Uterus (tissue), 4 donors: ENCODE measurements around the gene HCRTR1. TPM values are rescaled to one million over a fixed set of nuclear protein-coding genes. Genes with fewer than 3 reads are reported as not detected.

ENCODE experiments used
- DNase-seq, 2 donors: peaks; one replicate each; pipeline ENCODE4 v3.0.0-alpha.2; 2019 to 2020
- H3K27ac ChIP-seq, 2 donors: fragments of 200-600 bp; sonication (generic); 1 replicate in 1 of 2; 2 replicates in 1 of 2; pipeline ENCODE4 v1.5.1; 2016 to 2018
- H3K27me3 ChIP-seq, 2 donors: fragments of 200-600 bp; sonication (generic); one replicate each; pipeline ENCODE4 v1.5.1; 2018 to 2019; ENCODE audit warnings: control low read depth in 1 of 2
- H3K36me3 ChIP-seq, 2 donors: fragments of 200-600 bp; sonication (generic); one replicate each; pipeline ENCODE4 v1.5.1; 2019; ENCODE audit warnings: control low read depth in 1 of 2
- H3K4me1 ChIP-seq, 2 donors: fragments of 200-600 bp; sonication (generic); one replicate each; pipeline ENCODE4 v1.5.1; 2018 to 2019; ENCODE audit warnings: control low read depth in 1 of 2
- H3K4me3 ChIP-seq, 2 donors: fragments of 200-600 bp; sonication (generic); 1 replicate in 1 of 2; 2 replicates in 1 of 2; pipeline ENCODE4 v1.5.1; 2018 to 2019; ENCODE audit warnings: mild to moderate bottlenecking in 1 of 2
- H3K9me3 ChIP-seq, 2 donors: fragments of 200-600 bp; sonication (generic); one replicate each; pipeline ENCODE4 v1.5.1; 2019; ENCODE audit warnings: control low read depth in 1 of 2
- CTCF ChIP-seq, 4 experiments: fragments of 200-600 bp in 2 of 4; fragments of 450-650 bp in 2 of 4; sonication (generic) in 2 of 4; IDR thresholded peaks; one replicate each; pipeline ENCODE4 v1.5.1; 2016 to 2019; ENCODE audit warnings: antibody characterized with exemption in 4 of 4, mild to moderate bottlenecking in 2 of 4, moderate library complexity in 1 of 4
- POLR2A ChIP-seq, 2 donors: fragments of 450-650 bp; IDR thresholded peaks; one replicate each; pipeline ENCODE4 v1.6.1; 2016; ENCODE audit warnings: antibody characterized with exemption in 2 of 2, mild to moderate bottlenecking in 1 of 2, moderate library complexity in 1 of 2
- intact Hi-C: fragments of 100-400 bp; cut with DNase I; formaldehyde crosslinking; loops from one replicate; pipeline ENCODE4 v1.15.1; 2023; ENCODE audit warnings: low total_unique reads
- total RNA-seq, 4 donors: library from RNA; depleted of rRNA in 3 of 4; stranded (reverse); fragments of >200 nt in 3 of 4; gene quantifications; one replicate each; pipeline versions ENCODE4 v1.1.0 to v1.2.4, GENCODE V29; 2014 to 2023
- donor health status: DM: yes; HTN: yes; CAD: no.

Gene HCRTR1
- total RNA-seq, 4 donors from 2014 or later: not detected

GRCh38 chr1:31577515-31578192 lies 39.8 kb upstream of the HCRTR1 start:
- Histone ChIP-seq H3K27ac (peak overlapping the region; percentile 80 to 94), H3K9me3 (no peaks in the 10 kb centered on the region), H3K36me3 (no peaks in the 10 kb centered on the region), H3K4me3 (peak overlapping the region; percentile 48 to 82), H3K27me3 (no peaks in the 10 kb centered on the region), H3K4me1 (peaks cover 8 to 24% of the 10 kb centered on the region in 2 donors)
- DNase-seq: no peak
- no peak for TF ChIP-seq CTCF (IDR thresholded peaks at IDR 0.05)
- TF ChIP-seq POLR2A (IDR thresholded peaks at IDR 0.05): no peak
- intact Hi-C loops: no loop called here

GRCh38 chr1:31579374-31579773 lies 38.1 kb upstream of the HCRTR1 start:
- Histone ChIP-seq H3K27ac (peak overlapping the region; percentile 91 to 93), H3K4me1 (peaks cover 5 to 13% of the 10 kb centered on the region in 2 donors), H3K36me3 (no peaks in the 10 kb centered on the region), H3K9me3 (no peaks in the 10 kb centered on the region), H3K27me3 (no peaks in the 10 kb centered on the region), H3K4me3 (peak overlapping the region; percentile 23 to 27)
- TF ChIP-seq POLR2A (IDR thresholded peaks at IDR 0.05) (no peak), CTCF (IDR thresholded peaks at IDR 0.05) (no peak)
- DNase-seq: peak; percentile 44 to 46
- intact Hi-C loops: no loop called here

- Histone ChIP-seq H3K9me3 (no peaks in the 10 kb centered on the region), H3K36me3 (no peaks in the 10 kb centered on the region), H3K4me1 (peaks cover 8 to 20% of the 10 kb centered on the region in 2 donors), H3K4me3 (peak overlapping the region in 1 of 2 donors; percentile 27), H3K27me3 (no peaks in the 10 kb centered on the region), H3K27ac (peak overlapping the region; percentile 91 to 93)
- intact Hi-C loops: no loop called here
- no peak for TF ChIP-seq POLR2A (IDR thresholded peaks at IDR 0.05)
- no peak for TF ChIP-seq CTCF (IDR thresholded peaks at IDR 0.05)
- peak; percentile 63 to 76 for DNase-seq
These were observed 37.0 kb upstream of the HCRTR1 start for GRCh38 chr1:31580513-31580870.

- intact Hi-C loops: no loop called here
These were observed 36.4 kb upstream of the HCRTR1 start for GRCh38 chr1:31580891-31581603.

More at GRCh38 chr1:31580891-31581603, 36.4 kb upstream of the HCRTR1 start:
- Histone ChIP-seq H3K4me1 (peaks cover 8 to 20% of the 10 kb centered on the region in 2 donors), H3K4me3 (peak overlapping the region in 1 of 2 donors; percentile 27), H3K27me3 (no peaks in the 10 kb centered on the region), H3K36me3 (no peaks in the 10 kb centered on the region), H3K27ac (peak overlapping the region; percentile 91 to 93), H3K9me3 (no peaks in the 10 kb centered on the region)
- TF ChIP-seq POLR2A (IDR thresholded peaks at IDR 0.05) (no peak), CTCF (IDR thresholded peaks at IDR 0.05) (no peak)
- DNase-seq: no peak
